ENCODE data around the gene KCND2.
A peak's percentile ranks its signal among the peaks of the same experiment; 100 is the strongest.

KCND2 gene

GRCh38 chr7:120456699-120457098, 183.7 kb downstream of the KCND2 start:
- H3K27me3 ChIP-seq (ENCODE audit: low read depth) = no peaks in the 10 kb centered on the region
- in situ Hi-C loops (cut with MboI; ENCODE audit: low sequenced_read_pairs) = no loop called here
- no peaks in the 10 kb centered on the region for H3K36me3 ChIP-seq (replicated peaks)
- no peak for DNase-seq (ENCODE audit: low spot score in 2 of 2)
- H3K9me3 ChIP-seq = peaks cover 7% of the 10 kb centered on the region
- no peak overlapping the region for H3K4me3 ChIP-seq
- no peaks in the 10 kb centered on the region for H3K4me1 ChIP-seq

DNA sequence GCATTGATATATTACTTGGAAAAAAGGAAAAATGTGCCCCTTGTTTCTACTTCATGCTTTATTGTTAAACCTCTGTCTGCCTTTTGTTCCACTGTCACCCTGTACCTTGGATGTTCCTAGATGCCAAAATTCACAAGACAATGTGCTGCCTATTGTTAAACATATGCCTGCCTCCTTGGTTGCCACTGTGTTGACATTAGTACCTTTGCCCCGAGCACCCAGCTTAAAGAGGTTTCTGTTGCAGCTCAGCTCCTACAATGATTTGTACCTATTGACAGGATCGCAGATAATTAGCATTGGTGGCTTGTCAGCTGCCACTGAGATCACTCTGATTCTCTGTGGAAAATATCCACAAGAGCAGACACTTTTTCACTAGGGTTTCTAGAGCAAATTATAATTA, 188.0 kb downstream of the KCND2 start:
- in situ Hi-C loops (cut with MboI; ENCODE audit: low sequenced_read_pairs) = no loop called here
- no peak overlapping the region for H3K4me3 ChIP-seq
- H3K9me3 ChIP-seq = peaks cover 7% of the 10 kb centered on the region
- H3K27me3 ChIP-seq (ENCODE audit: low read depth) = no peaks in the 10 kb centered on the region
- no peaks in the 10 kb centered on the region for H3K4me1 ChIP-seq
- DNase-seq (ENCODE audit: low spot score in 2 of 2) = peak in 1 of 2 experiments; percentile 6
- no peaks in the 10 kb centered on the region for H3K36me3 ChIP-seq (replicated peaks)

GRCh38 chr7:120462991-120463390, 190.0 kb downstream of the KCND2 start:
- in situ Hi-C loops (cut with MboI; ENCODE audit: low sequenced_read_pairs) = no loop called here
- H3K36me3 ChIP-seq (replicated peaks) = no peaks in the 10 kb centered on the region

GRCh38 chr7:120464104-120464503, 191.1 kb downstream of the KCND2 start:
- Histone ChIP-seq H3K4me1 (no peaks in the 10 kb centered on the region), H3K27me3 (ENCODE audit: low read depth) (no peaks in the 10 kb centered on the region), H3K4me3 (no peak overlapping the region), H3K9me3 (no peaks in the 10 kb centered on the region), H3K36me3 (replicated peaks) (no peaks in the 10 kb centered on the region)
- in situ Hi-C loops (cut with MboI; ENCODE audit: low sequenced_read_pairs) = no loop called here
- DNase-seq (ENCODE audit: low spot score in 2 of 2) = no peak

More at GRCh38 chr7:120462991-120463390, 190.0 kb downstream of the KCND2 start:
- no peak for DNase-seq (ENCODE audit: low spot score in 2 of 2)
- no peaks in the 10 kb centered on the region for H3K27me3 ChIP-seq (ENCODE audit: low read depth)
- no peaks in the 10 kb centered on the region for H3K4me1 ChIP-seq
- H3K4me3 ChIP-seq = no peak overlapping the region
- H3K9me3 ChIP-seq = no peaks in the 10 kb centered on the region

DNA sequence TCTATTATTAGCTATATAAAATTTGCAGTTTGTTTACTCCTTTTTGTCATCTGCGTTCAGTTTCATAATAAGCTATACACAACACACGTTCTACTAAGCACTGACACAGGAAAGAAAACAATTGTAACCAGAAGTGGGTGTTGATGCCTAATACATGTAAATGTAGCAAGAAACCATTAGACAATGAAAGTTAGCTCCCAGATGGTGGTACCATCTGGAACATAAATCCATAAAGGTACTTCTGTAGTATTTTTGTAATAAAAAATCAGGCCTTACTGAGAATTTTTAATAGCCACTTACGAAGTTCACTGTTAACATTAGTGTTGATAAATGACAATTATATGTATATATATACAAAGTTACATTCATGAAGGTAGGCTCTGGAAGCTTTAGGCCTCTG, 194.7 kb downstream of the KCND2 start:
- in situ Hi-C loops (cut with MboI; ENCODE audit: low sequenced_read_pairs) = no loop called here
- Histone ChIP-seq H3K9me3 (no peaks in the 10 kb centered on the region), H3K27me3 (ENCODE audit: low read depth) (no peaks in the 10 kb centered on the region), H3K4me3 (no peak overlapping the region), H3K4me1 (no peaks in the 10 kb centered on the region), H3K36me3 (replicated peaks) (no peaks in the 10 kb centered on the region)
- no peak for DNase-seq (ENCODE audit: low spot score in 2 of 2)

GRCh38 chr7:120468611-120469010, 195.6 kb downstream of the KCND2 start:
- Histone ChIP-seq H3K27me3 (ENCODE audit: low read depth) (no peaks in the 10 kb centered on the region), H3K4me1 (no peaks in the 10 kb centered on the region), H3K36me3 (replicated peaks) (no peaks in the 10 kb centered on the region), H3K9me3 (no peaks in the 10 kb centered on the region), H3K4me3 (no peak overlapping the region)
- in situ Hi-C loops (cut with MboI; ENCODE audit: low sequenced_read_pairs) = no loop called here
- DNase-seq (ENCODE audit: low spot score in 2 of 2) = no peak

DNA sequence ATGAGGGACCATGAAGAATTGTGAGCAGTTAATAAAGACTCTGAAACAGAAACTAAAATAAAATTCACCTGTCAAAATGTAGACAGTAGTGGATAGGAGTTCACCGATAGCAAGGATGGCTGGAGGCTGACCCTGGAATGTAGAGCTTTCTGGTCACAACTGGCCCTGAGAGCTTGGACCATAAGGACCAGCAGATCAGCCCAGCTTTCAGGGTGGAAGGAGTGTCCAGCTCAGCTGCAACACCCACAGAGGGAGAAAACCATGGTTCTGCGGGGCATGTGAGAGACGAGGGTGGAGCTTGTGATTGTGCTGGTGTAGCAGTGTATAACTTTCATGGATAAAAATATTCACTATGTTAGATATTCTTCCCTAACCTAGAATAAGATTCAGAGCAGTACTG, 199.9 kb downstream of the KCND2 start:
- H3K27me3 ChIP-seq (ENCODE audit: low read depth) = no peaks in the 10 kb centered on the region
- H3K4me3 ChIP-seq = no peak overlapping the region
- no peak for DNase-seq (ENCODE audit: low spot score in 2 of 2)
- no peaks in the 10 kb centered on the region for H3K9me3 ChIP-seq
- H3K4me1 ChIP-seq = no peaks in the 10 kb centered on the region
- no peaks in the 10 kb centered on the region for H3K36me3 ChIP-seq (replicated peaks)
- in situ Hi-C loops (cut with MboI; ENCODE audit: low sequenced_read_pairs) = no loop called here

- in situ Hi-C loops (cut with MboI; ENCODE audit: low sequenced_read_pairs) = no loop called here
- Histone ChIP-seq H3K4me3 (no peak overlapping the region), H3K9me3 (no peaks in the 10 kb centered on the region)
These were observed 200.4 kb downstream of the KCND2 start for GRCh38 chr7:120473352-120473751.

GRCh38 chr7:120475994-120476393, 203.0 kb downstream of the KCND2 start:
- Histone ChIP-seq H3K36me3 (replicated peaks) (no peaks in the 10 kb centered on the region), H3K4me1 (no peaks in the 10 kb centered on the region), H3K4me3 (no peak overlapping the region), H3K27me3 (ENCODE audit: low read depth) (no peaks in the 10 kb centered on the region), H3K9me3 (no peaks in the 10 kb centered on the region)
- DNase-seq (ENCODE audit: low spot score in 2 of 2) = no peak
- in situ Hi-C loops (cut with MboI; ENCODE audit: low sequenced_read_pairs) = no loop called here

More at GRCh38 chr7:120473352-120473751, 200.4 kb downstream of the KCND2 start:
- H3K36me3 ChIP-seq (replicated peaks) = no peaks in the 10 kb centered on the region
- no peaks in the 10 kb centered on the region for H3K4me1 ChIP-seq
- DNase-seq (ENCODE audit: low spot score in 2 of 2) = no peak
- no peaks in the 10 kb centered on the region for H3K27me3 ChIP-seq (ENCODE audit: low read depth)

- in situ Hi-C loops (cut with MboI; ENCODE audit: low sequenced_read_pairs) = no loop called here
These were observed 207.5 kb downstream of the KCND2 start for GRCh38 chr7:120480472-120480871.

DNA sequence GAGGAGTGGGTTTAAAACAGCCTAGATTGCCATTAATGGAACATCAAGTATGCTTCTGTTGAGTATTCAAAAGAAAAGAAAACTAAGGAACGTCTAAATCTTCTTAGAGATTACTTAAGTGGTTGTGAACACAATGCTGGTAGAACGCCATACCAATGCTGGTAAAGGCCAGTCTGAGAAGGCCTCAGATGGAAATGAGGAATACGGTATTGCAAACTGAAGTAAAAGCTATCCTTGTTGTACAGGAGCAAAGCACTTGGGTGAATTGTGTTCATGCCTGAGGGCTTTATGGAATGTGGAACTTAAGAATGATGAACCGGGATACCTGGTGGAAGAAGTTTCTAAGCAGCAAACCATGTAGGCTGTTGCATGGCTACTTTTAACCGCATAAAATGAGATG, 208.0 kb downstream of the KCND2 start:
- DNase-seq (ENCODE audit: low spot score in 2 of 2) = no peak
- Histone ChIP-seq H3K36me3 (replicated peaks) (no peaks in the 10 kb centered on the region), H3K4me3 (no peak overlapping the region), H3K27me3 (ENCODE audit: low read depth) (no peaks in the 10 kb centered on the region), H3K9me3 (no peaks in the 10 kb centered on the region), H3K4me1 (no peaks in the 10 kb centered on the region)
- in situ Hi-C loops (cut with MboI; ENCODE audit: low sequenced_read_pairs) = no loop called here

More at GRCh38 chr7:120480472-120480871, 207.5 kb downstream of the KCND2 start:
- Histone ChIP-seq H3K27me3 (ENCODE audit: low read depth) (no peaks in the 10 kb centered on the region), H3K36me3 (replicated peaks) (no peaks in the 10 kb centered on the region), H3K4me3 (no peak overlapping the region), H3K9me3 (no peaks in the 10 kb centered on the region), H3K4me1 (no peaks in the 10 kb centered on the region)
- no peak for DNase-seq (ENCODE audit: low spot score in 2 of 2)

DNA sequence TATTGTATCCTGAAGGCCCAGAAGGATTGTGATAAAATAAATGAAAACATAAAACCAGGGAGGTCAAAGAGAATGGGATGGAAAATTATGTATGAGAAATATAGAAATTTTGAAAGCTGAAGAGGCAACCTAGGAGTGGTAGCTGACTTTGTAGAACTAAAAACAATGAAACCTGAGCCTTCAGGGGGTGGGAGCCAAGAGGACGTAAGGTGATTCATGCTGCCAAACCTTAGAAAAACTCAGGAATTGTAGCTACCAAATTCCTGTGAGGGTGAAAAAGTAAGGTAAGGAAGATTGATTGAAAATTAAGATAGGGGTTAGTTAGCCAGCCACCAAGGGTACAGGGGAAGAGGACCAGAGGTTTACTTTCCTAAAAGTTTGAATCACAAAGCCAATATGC, 213.2 kb downstream of the KCND2 start:
- no peak for DNase-seq (ENCODE audit: low spot score in 2 of 2)
- Histone ChIP-seq H3K4me3 (no peak overlapping the region), H3K27me3 (ENCODE audit: low read depth) (no peaks in the 10 kb centered on the region), H3K36me3 (replicated peaks) (no peaks in the 10 kb centered on the region), H3K4me1 (no peaks in the 10 kb centered on the region), H3K9me3 (no peaks in the 10 kb centered on the region)
- in situ Hi-C loops (cut with MboI; ENCODE audit: low sequenced_read_pairs) = no loop called here

DNA sequence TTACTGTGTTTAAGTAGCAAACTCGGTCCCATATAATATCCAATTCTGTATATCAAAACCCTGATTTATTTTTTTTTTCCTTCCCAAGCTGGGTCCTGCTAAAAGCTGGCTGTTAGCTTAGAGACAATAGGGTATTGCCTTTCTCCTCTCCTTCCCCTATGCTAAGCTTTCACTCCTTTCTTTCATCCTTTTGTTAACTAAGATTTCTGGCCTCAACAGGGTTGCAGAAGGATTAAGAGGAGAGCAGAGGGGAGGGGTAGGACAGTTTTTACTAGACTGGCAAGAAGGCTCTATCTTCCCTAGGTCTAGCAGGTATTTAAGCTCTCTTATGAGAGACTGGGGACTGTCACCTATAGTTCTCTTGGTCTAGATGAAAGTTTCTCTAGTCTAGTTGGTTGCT, 229.2 kb downstream of the KCND2 start:
- no peak overlapping the region for H3K4me3 ChIP-seq
- peaks cover 18% of the 10 kb centered on the region for H3K4me1 ChIP-seq
- no peaks in the 10 kb centered on the region for H3K9me3 ChIP-seq
- in situ Hi-C loops (cut with MboI; ENCODE audit: low sequenced_read_pairs) = no loop called here
- peak; percentile 40 to 92 for DNase-seq (ENCODE audit: low spot score in 2 of 2)
- no peaks in the 10 kb centered on the region for H3K36me3 ChIP-seq (replicated peaks)
- H3K27me3 ChIP-seq (ENCODE audit: low read depth) = no peaks in the 10 kb centered on the region

DNA sequence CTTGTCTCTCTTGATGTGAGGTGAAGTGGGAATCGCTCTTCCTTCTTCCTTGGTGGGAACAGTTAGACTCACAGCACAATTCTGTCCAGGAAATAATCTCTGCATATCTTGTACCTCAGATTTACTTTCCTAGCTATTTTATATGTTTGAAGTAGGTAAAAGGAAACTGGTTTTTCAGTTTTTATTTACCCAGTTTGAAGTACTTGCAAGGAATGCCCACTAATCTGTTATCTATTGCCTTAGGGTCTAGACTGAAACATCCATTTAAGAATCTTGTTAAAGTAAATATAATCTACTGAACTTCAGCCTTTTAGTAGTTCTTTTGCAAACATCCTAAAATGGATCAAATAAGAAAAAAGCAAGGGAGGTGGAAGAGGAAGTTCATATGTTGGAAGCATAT, 229.8 kb downstream of the KCND2 start:
- in situ Hi-C loops (cut with MboI; ENCODE audit: low sequenced_read_pairs) = no loop called here
- H3K36me3 ChIP-seq (replicated peaks) = no peaks in the 10 kb centered on the region
- no peaks in the 10 kb centered on the region for H3K9me3 ChIP-seq
- DNase-seq (ENCODE audit: low spot score in 2 of 2) = no peak
- no peak overlapping the region for H3K4me3 ChIP-seq
- no peaks in the 10 kb centered on the region for H3K27me3 ChIP-seq (ENCODE audit: low read depth)
- H3K4me1 ChIP-seq = peaks cover 18% of the 10 kb centered on the region

GRCh38 chr7:120504386-120504785, 231.4 kb downstream of the KCND2 start:
- H3K27me3 ChIP-seq (ENCODE audit: low read depth) = no peaks in the 10 kb centered on the region
- H3K4me1 ChIP-seq = peaks cover 18% of the 10 kb centered on the region
- no peaks in the 10 kb centered on the region for H3K36me3 ChIP-seq (replicated peaks)
- in situ Hi-C loops (cut with MboI; ENCODE audit: low sequenced_read_pairs) = no loop called here
- H3K4me3 ChIP-seq = no peak overlapping the region
- no peak for DNase-seq (ENCODE audit: low spot score in 2 of 2)
- no peaks in the 10 kb centered on the region for H3K9me3 ChIP-seq
